HepG2 (cell line): ENCODE data around the gene CABP4. TPM values are rescaled to one million over a fixed set of nuclear protein-coding genes. Genes with fewer than 3 reads are reported as not detected.

Source experiments
- ATAC-seq: fragments of 200-7000 bp; cut with Tn5 transposase; 3 replicates; pipeline ENCODE4 v1.9.1; 2020; ENCODE audit warnings: mild to moderate bottlenecking, moderate library complexity
- BruUV-seq: library from RNA; stranded (reverse); fragments of 400-500 nt; replicated peaks from 2 replicates; lab custom pipeline; 2021; lab: Mats Ljungman, UMichigan
- CTCF ChIA-PET: fragments of 300-600 bp; formaldehyde crosslinking; extraction: SDS; loops from one replicate; lab custom pipeline; 2021; ENCODE audit warnings: low total read pairs, inconsistent platforms, low intra/inter-chr PET ratio; lab: Yijun Ruan, JAX
- POLR2A ChIA-PET: fragments of 350-600 bp; sonication (Branson Sonifier 250); formaldehyde crosslinking; loops from one replicate; lab custom pipeline; 2020; ENCODE audit warnings: antibody characterized with exemption, inconsistent platforms; lab: Yijun Ruan, JAX
- DNase-seq: peaks from one replicate; pipeline ENCODE4 v3.0.0-alpha.2; 2015; ENCODE audit warnings: low spot score
- FAIRE-seq: peaks from 3 replicates; lab custom pipeline; 2011; peaks lifted over from hg19 to GRCh38; lab: Jason Lieb, UNC
- H2AFZ ChIP-seq: one replicate; pipeline ENCODE4 v1.6.1; 2011; ENCODE audit warnings: low read length, inconsistent platforms
- H3K27ac ChIP-seq: fragments of 300-600 bp; 3 replicates; pipeline ENCODE4 v1.8.0; 2011; ENCODE audit warnings: mixed run types, mild to moderate bottlenecking, mixed read lengths, low read length, inconsistent platforms; ENCODE audit not compliant: insufficient read depth; ENCODE audit errors: extremely low read length
- H3K27me3 ChIP-seq, 2 experiments: fragments of 200-600 bp in 1 of 2; 2 replicates in 1 of 2; 3 replicates in 1 of 2; pipeline versions ENCODE4 v1.6.0 to v1.8.0; 2011; ENCODE audit warnings: low read length in 2 of 2, mild to moderate bottlenecking in 2 of 2, moderate library complexity in 2 of 2, inconsistent platforms in 1 of 2; ENCODE audit not compliant: insufficient read depth in 2 of 2, control insufficient read depth in 1 of 2
- H3K36me3 ChIP-seq, 2 experiments: fragments of 200-600 bp in 1 of 2; replicated peaks in 1 of 2; 2 replicates in 1 of 2; 3 replicates in 1 of 2; pipeline versions ENCODE4 v1.5.1 to v1.8.0; 2011; ENCODE audit warnings: low read length in 2 of 2, inconsistent platforms in 1 of 2; ENCODE audit not compliant: insufficient read depth in 2 of 2, control insufficient read depth in 1 of 2
- H3K4me1 ChIP-seq: 2 replicates; pipeline ENCODE4 v1.5.1; 2012; ENCODE audit warnings: low read length, inconsistent platforms; ENCODE audit not compliant: insufficient read depth
- H3K4me2 ChIP-seq: 2 replicates; pipeline ENCODE4 v1.6.0; 2011; ENCODE audit warnings: low read depth, low read length, inconsistent platforms
- H3K4me3 ChIP-seq, 3 experiments: fragments of 200-600 bp in 1 of 3; sonication (generic), shearing (Covaris generic) in 1 of 3; replicated peaks in 1 of 3; 2 replicates each; pipeline ENCODE4 v1.5.1; 2011 to 2016; ENCODE audit warnings: low read length in 3 of 3, inconsistent platforms in 2 of 3, low read depth in 2 of 3, mild to moderate bottlenecking in 2 of 3, control low read depth in 1 of 3, mixed read lengths in 1 of 3; ENCODE audit not compliant: insufficient read depth in 1 of 3
- H3K79me2 ChIP-seq: one replicate; pipeline ENCODE4 v1.6.1; 2011; ENCODE audit warnings: low read length, inconsistent platforms; ENCODE audit not compliant: insufficient read depth
- H3K9ac ChIP-seq: 2 replicates; pipeline ENCODE4 v1.6.0; 2011; ENCODE audit warnings: mild to moderate bottlenecking, low read depth, low read length, inconsistent platforms; ENCODE audit not compliant: insufficient read depth
- H3K9me3 ChIP-seq: 2 replicates; pipeline ENCODE4 v1.5.1; 2012; ENCODE audit warnings: mild to moderate bottlenecking, low read length
- H4K20me1 ChIP-seq: 2 replicates; pipeline ENCODE4 v1.6.0; 2011; ENCODE audit warnings: inconsistent platforms, mild to moderate bottlenecking, low read length, moderate library complexity; ENCODE audit not compliant: insufficient read depth
- EEA1 ChIP-seq: sonication (generic); formaldehyde crosslinking; IDR thresholded peaks from 2 replicates; pipeline ENCODE4 v1.5.1; 2020; ENCODE audit warnings: mild to moderate bottlenecking, missing genetic modification reagents, borderline replicate concordance
- KDM2A ChIP-seq: sonication (generic); formaldehyde crosslinking; IDR thresholded peaks from 2 replicates; pipeline ENCODE4 v1.4.0; 2020; ENCODE audit warnings: low read depth, missing genetic modification reagents, borderline replicate concordance
- MAX ChIP-seq: IDR thresholded peaks from 2 replicates; pipeline ENCODE4 v1.6.1; 2012; ENCODE audit warnings: inconsistent platforms
- MIER3 ChIP-seq: IDR thresholded peaks from 2 replicates; pipeline ENCODE4 v1.6.1; 2016; ENCODE audit warnings: missing compliant biosample characterization, borderline replicate concordance
- MTA1 ChIP-seq: sonication (generic); formaldehyde crosslinking; IDR thresholded peaks from 2 replicates; pipeline ENCODE4 v1.4.0; 2020; ENCODE audit warnings: missing genetic modification reagents, mild to moderate bottlenecking, borderline replicate concordance
- MXI1 ChIP-seq: IDR thresholded peaks from 3 replicates; pipeline ENCODE4 v1.6.1; 2012; ENCODE audit warnings: low read depth, low read length, inconsistent platforms, borderline replicate concordance
- POLR2A ChIP-seq, 2 experiments: IDR thresholded peaks; 2 replicates each; pipeline ENCODE4 v1.6.1; 2011; ENCODE audit warnings: low read depth in 2 of 2, low read length in 2 of 2, mild to moderate bottlenecking in 1 of 2, moderate library complexity in 1 of 2; ENCODE audit not compliant: insufficient read depth in 1 of 2
- RBFOX2 ChIP-seq: fragments of 200-400 bp; formaldehyde crosslinking; IDR thresholded peaks from 2 replicates; pipeline ENCODE4 v1.6.1; 2017; ENCODE audit warnings: low read depth, mild to moderate bottlenecking, low read length
- RFX5 ChIP-seq: IDR thresholded peaks from 2 replicates; pipeline ENCODE4 v1.6.1; 2011; ENCODE audit warnings: low read depth, low read length, improper control_type of control experiment
- SATB2 ChIP-seq: sonication (generic); formaldehyde crosslinking; IDR thresholded peaks from 2 replicates; pipeline ENCODE4 v1.5.0; 2020; ENCODE audit warnings: missing genetic modification reagents
- TGIF2 ChIP-seq: IDR thresholded peaks from 2 replicates; pipeline ENCODE4 v1.6.1; 2016; ENCODE audit warnings: control low read depth, missing compliant biosample characterization
- XBP1 ChIP-seq: sonication (generic); formaldehyde crosslinking; IDR thresholded peaks from 2 replicates; pipeline ENCODE4 v1.5.0; 2020; ENCODE audit warnings: missing genetic modification reagents
- ZFY ChIP-seq: sonication (generic); formaldehyde crosslinking; IDR thresholded peaks from 2 replicates; pipeline ENCODE4 v1.4.0; 2020; ENCODE audit warnings: missing genetic modification reagents
- ZNF280D ChIP-seq: sonication (generic); formaldehyde crosslinking; IDR thresholded peaks from 2 replicates; pipeline ENCODE4 v1.5.1; 2020; ENCODE audit warnings: mild to moderate bottlenecking, missing genetic modification reagents
- ZNF691 ChIP-seq: sonication (generic); formaldehyde crosslinking; IDR thresholded peaks from 2 replicates; pipeline ENCODE4 v1.4.0; 2020; ENCODE audit warnings: missing genetic modification reagents, low read depth, mild to moderate bottlenecking, borderline replicate concordance
- ZNF713 ChIP-seq: sonication (generic); formaldehyde crosslinking; IDR thresholded peaks from 2 replicates; pipeline ENCODE4 v1.4.0; 2020; ENCODE audit warnings: mild to moderate bottlenecking, missing genetic modification reagents
- WGBS: methylation state at CpG from one replicate; pipeline ENCODE4 v1.1.6; 2017; ENCODE audit warnings: low lambda C conversion rate; 5-methylcytosine and 5-hydroxymethylcytosine counted together
- in situ Hi-C: cut with HindIII; loops from 2 replicates; pipeline ENCODE4 v1.10.0; 2017; ENCODE audit warnings: low pct_unique_long_range_greater_than_20kb; ENCODE audit not compliant: extremely low pct_ligation_motif_present
- intact Hi-C: fragments of 100-400 bp; cut with micrococcal nuclease; formaldehyde crosslinking; loops from one replicate; pipeline ENCODE4 v1.10.0; 2022; ENCODE audit not compliant: unreplicated experiment
- polyA plus RNA-seq, 8 experiments: library from polyadenylated mRNA; depleted of rRNA in 3 of 8; stranded (reverse) in 7 of 8; unstranded in 1 of 8; fragments of >200 nt; fragmentation: Illumina TruSeq in 4 of 8; extraction: Trizol in 4 of 8; gene quantifications; 2 replicates each; pipeline versions ENCODE4 v1.2.1 to v1.2.3, GENCODE V29; 2011 to 2016; ENCODE audit warnings: low read depth in 4 of 8, missing spikeins in 1 of 8, mixed read lengths in 1 of 8; ENCODE audit not compliant: insufficient read depth in 1 of 8
- total RNA-seq, 5 experiments: library from RNA; depleted of rRNA; stranded (reverse); fragments of >200 nt; fragmentation: Illumina TruSeq; extraction: Trizol; gene quantifications; 2 replicates each; pipeline ENCODE4 v1.2.3, GENCODE V29; 2016; ENCODE audit warnings: low read depth in 1 of 5
- TF ChIP-seq, protein P1 (sequence below): sonication (generic); formaldehyde crosslinking; IDR thresholded peaks from 2 replicates; pipeline ENCODE4 v1.8.1; 2023; ENCODE audit warnings: mild to moderate bottlenecking, missing genetic modification reagents, borderline replicate concordance
- TF ChIP-seq, protein P2 (sequence below): IDR thresholded peaks from 2 replicates; pipeline ENCODE4 v1.6.1; 2016; ENCODE audit warnings: control low read depth

CABP4 gene
- total and polyA plus RNA-seq, 2 of the 13 experiments (the other 11 are each of a cell fraction or from before 2014, with no cell fraction given) = not detected

DNA sequence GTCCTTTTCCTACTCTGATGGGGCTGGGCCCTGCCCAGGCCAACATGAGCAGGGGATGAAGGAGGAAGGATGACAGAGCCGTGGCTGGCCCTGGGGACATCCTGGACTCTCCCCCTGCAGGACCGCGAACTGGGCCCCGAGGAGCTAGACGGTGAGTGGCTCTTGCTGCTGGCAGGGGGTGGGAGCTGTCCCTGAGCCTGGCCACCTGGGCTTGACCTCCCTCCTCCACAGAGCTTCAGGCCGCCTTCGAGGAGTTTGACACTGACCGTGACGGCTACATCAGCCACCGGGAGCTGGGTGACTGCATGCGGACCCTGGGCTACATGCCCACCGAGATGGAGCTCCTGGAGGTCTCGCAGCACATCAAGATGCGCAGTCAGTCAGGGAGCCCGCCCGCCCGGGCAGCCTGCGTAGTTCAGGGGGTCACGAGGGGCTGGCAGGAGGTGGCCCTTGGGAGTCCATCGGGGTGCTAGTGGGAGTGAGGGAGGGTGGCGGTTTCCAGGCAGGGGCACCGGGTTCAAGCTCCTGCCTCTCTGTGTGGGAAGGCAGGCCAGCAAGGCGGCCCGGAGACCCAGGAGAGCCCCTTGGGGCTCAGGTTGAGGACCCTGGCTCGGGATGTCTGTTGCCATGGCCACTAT, 1.0 kb downstream of the CABP4 start (continued):
- no peak for TF ChIP-seq ZNF280D
- no peak for TF ChIP-seq POLR2A (IDR thresholded peaks at IDR 0.05; ENCODE audit: insufficient read depth in 1 of 2, low read depth in 2 of 2, low read length in 2 of 2)
- no peak for TF ChIP-seq MXI1
- TF ChIP-seq ZNF691 (CRISPR knock-in tag) = no peak
- TF ChIP-seq KDM2A (CRISPR knock-in tag) = no peak

DNA sequence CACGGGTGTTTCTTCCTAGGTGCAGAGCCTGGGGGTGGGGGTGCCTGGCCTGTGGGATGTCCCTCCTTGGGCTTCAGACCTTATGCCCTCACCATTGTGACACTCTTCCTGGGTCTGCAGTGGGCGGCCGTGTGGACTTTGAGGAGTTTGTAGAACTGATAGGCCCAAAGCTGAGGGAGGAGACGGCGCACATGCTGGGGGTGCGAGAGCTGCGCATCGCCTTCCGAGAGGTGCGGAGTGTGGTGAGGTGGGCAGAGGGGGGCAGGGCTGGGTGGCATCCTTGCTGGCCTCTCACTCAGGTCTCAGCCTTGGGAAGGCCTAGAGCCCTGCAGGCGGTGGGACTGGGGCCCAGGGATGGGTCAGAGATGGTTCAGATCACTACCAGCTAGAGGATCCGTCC, 2.3 kb downstream of the CABP4 start:
- H4K20me1 ChIP-seq = no peaks in the 10 kb centered on the region
- no peak overlapping the region for H3K9ac ChIP-seq
- ATAC-seq (no peak), DNase-seq (no peak), FAIRE-seq (no peak)
- H3K4me1 ChIP-seq = peaks cover 10% of the 10 kb centered on the region
- H3K9me3 ChIP-seq = no peaks in the 10 kb centered on the region
- intact Hi-C loops (no loop called here), in situ Hi-C loops (no loop called here)
- no peak overlapping the region for H3K4me3 ChIP-seq
- no peak overlapping the region for H2AFZ ChIP-seq
- no peak overlapping the region for H3K27ac ChIP-seq
- ChIA-PET POLR2A (no interaction called here), CTCF (no interaction called here)
- H3K4me2 ChIP-seq = no peak overlapping the region
- H3K27me3 ChIP-seq = peaks cover 14 to 59% of the 10 kb centered on the region in 2 experiments; a peak in 4 of 5 replicates
- 73% methylated on average over 9 of the region's 12 CpGs for WGBS
- BruUV-seq = no TSS peak
- H3K79me2 ChIP-seq = no peaks in the 10 kb centered on the region
- no peaks in the 10 kb centered on the region for H3K36me3 ChIP-seq
- TF ChIP-seq TGIF2 (no peak), EEA1 (CRISPR knock-in tag) (no peak), ZFY (CRISPR knock-in tag) (no peak), ZNF713 (CRISPR knock-in tag) (no peak), MTA1 (CRISPR knock-in tag) (no peak), RFX5 (no peak), RBFOX2 (no peak), XBP1 (CRISPR knock-in tag) (no peak), SATB2 (CRISPR knock-in tag) (no peak), MIER3 (CRISPR knock-in tag) (no peak), MAX (no peak)
- TF ChIP-seq, protein P1, sequence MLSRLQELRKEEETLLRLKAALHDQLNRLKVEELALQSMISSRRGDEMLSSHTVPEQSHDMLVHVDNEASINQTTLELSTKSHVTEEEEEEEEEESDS (CRISPR knock-in tag) = no peak
- TF ChIP-seq, protein P2, sequence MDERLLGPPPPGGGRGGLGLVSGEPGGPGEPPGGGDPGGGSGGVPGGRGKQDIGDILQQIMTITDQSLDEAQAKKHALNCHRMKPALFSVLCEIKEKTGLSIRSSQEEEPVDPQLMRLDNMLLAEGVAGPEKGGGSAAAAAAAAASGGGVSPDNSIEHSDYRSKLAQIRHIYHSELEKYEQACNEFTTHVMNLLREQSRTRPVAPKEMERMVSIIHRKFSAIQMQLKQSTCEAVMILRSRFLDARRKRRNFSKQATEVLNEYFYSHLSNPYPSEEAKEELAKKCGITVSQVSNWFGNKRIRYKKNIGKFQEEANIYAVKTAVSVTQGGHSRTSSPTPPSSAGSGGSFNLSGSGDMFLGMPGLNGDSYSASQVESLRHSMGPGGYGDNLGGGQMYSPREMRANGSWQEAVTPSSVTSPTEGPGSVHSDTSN (CRISPR knock-in tag) = no peak
